ENCODE results near the gene BLM. TPM values are rescaled to one million over a fixed set of nuclear protein-coding genes. Genes with fewer than 3 reads are reported as not detected.

The BLM gene
- total and polyA plus RNA-seq, 7 experiments from 2014 or later: 2.8 to 53.1 (median 6.3) TPM

- Mint-ChIP-seq H3K4me3 (peak overlapping the region; percentile 92 to 98 (median 95)), H3K4me1 (peaks cover 23 to 40% (median 35%) of the 10 kb centered on the region in 7 donors), H3K36me3 (peaks cover 0 to 14% (median 5%) of the 10 kb centered on the region in 5 donors), H3K27ac (peak overlapping the region; percentile 81 to 97 (median 95)), H3K27me3 (no peaks in the 10 kb centered on the region), H3K9me3 (no peaks in the 10 kb centered on the region)
- intact Hi-C loops (cut with micrococcal nuclease): loop anchor here (2.0 to 5.0 kb wide), 9 partner anchors 30 to 614 kb away; partner anchors contain the start of gene IDH2 (in 1 of the 2)
- POLR2A ChIA-PET: interaction anchor here (0.5 to 2.0 kb wide), 15 partner anchors 16 to 305 kb away, joined by 3 to 13 read pairs (median 4); partner anchors contain the start of genes HDDC3, MAN2A2 and UNC45A
- Histone ChIP-seq H3K27ac (ENCODE audit: low read depth, low read length) (peak overlapping the region; percentile 85), H3K27me3 (ENCODE audit: control insufficient read depth in 2 of 2, insufficient read depth in 2 of 2, low read length in 2 of 2) (no peaks in the 10 kb centered on the region), H3K36me3 (ENCODE audit: control insufficient read depth in 2 of 3, insufficient read depth in 3 of 3, low read length in 3 of 3) (peaks cover 0 to 3% (median 0%) of the 10 kb centered on the region in 3 experiments), H3K4me3 (ENCODE audit: low read length) (peak overlapping the region; percentile 75), H3K4me1 (ENCODE audit: control insufficient read depth in 2 of 2, insufficient read depth in 2 of 2, low read length in 2 of 2) (peaks cover 5 to 9% of the 10 kb centered on the region in 2 donors), H3K9me3 (ENCODE audit: control insufficient read depth in 2 of 3, low read length in 3 of 3) (no peaks in the 10 kb centered on the region)
- CTCF ChIA-PET: interaction anchor here (0.7 to 1.7 kb wide), 4 partner anchors 66 to 218 kb away, joined by 3 to 5 read pairs (median 4); partner anchors contain the start of gene UNC45A
- DNase-seq: no peak
- no peak for ATAC-seq
Observed at GRCh38 chr15:90716317-90716975, 700 bp upstream of the BLM start.

- H3K4me1 ChIP-seq (ENCODE audit: control insufficient read depth in 2 of 2, insufficient read depth in 2 of 2, low read length in 2 of 2): peaks cover 5 to 9% of the 10 kb centered on the region in 2 donors
Observed at GRCh38 chr15:90718232-90718631, 1.1 kb downstream of the BLM start.

GRCh38 chr15:90720131-90720530 lies 3.0 kb downstream of the BLM start:
- ATAC-seq (no peak), DNase-seq (no peak)
- ChIA-PET CTCF (no interaction called here), POLR2A (interaction anchor here (0.7 kb wide), 2 partner anchors 236 to 472 kb away, joined by 3 read pairs; no protein-coding TSS in a partner anchor)
- Histone ChIP-seq H3K4me3 (ENCODE audit: low read length) (no peak overlapping the region), H3K27me3 (ENCODE audit: control insufficient read depth in 2 of 2, insufficient read depth in 2 of 2, low read length in 2 of 2) (no peaks in the 10 kb centered on the region), H3K9me3 (ENCODE audit: control insufficient read depth in 2 of 3, low read length in 3 of 3) (no peaks in the 10 kb centered on the region), H3K4me1 (ENCODE audit: control insufficient read depth in 2 of 2, insufficient read depth in 2 of 2, low read length in 2 of 2) (peaks cover 5 to 9% of the 10 kb centered on the region in 2 donors), H3K36me3 (ENCODE audit: control insufficient read depth in 2 of 3, insufficient read depth in 3 of 3, low read length in 3 of 3) (peaks cover 0 to 9% (median 0%) of the 10 kb centered on the region in 3 experiments), H3K27ac (ENCODE audit: low read depth, low read length) (no peak overlapping the region)
- Mint-ChIP-seq H3K9me3 (no peaks in the 10 kb centered on the region), H3K27ac (peak overlapping the region in 1 of 9 donors; percentile 43), H3K27me3 (no peaks in the 10 kb centered on the region), H3K4me1 (peaks cover 20 to 47% (median 30%) of the 10 kb centered on the region in 7 donors), H3K4me3 (peak overlapping the region in 2 of 10 donors; percentile 20 to 64), H3K36me3 (peaks cover 0 to 8% (median 4%) of the 10 kb centered on the region in 5 donors)
- intact Hi-C loops (cut with micrococcal nuclease): loop anchor here in 1 of 2 donors (5.0 to 10.0 kb wide), 2 partner anchors 37 to 65 kb away; no protein-coding TSS in a partner anchor

More at GRCh38 chr15:90718232-90718631, 1.1 kb downstream of the BLM start:
- Histone ChIP-seq H3K27ac (ENCODE audit: low read depth, low read length) (no peak overlapping the region), H3K9me3 (ENCODE audit: control insufficient read depth in 2 of 3, low read length in 3 of 3) (no peaks in the 10 kb centered on the region), H3K27me3 (ENCODE audit: control insufficient read depth in 2 of 2, insufficient read depth in 2 of 2, low read length in 2 of 2) (no peaks in the 10 kb centered on the region), H3K36me3 (ENCODE audit: control insufficient read depth in 2 of 3, insufficient read depth in 3 of 3, low read length in 3 of 3) (peaks cover 0 to 3% (median 0%) of the 10 kb centered on the region in 3 experiments), H3K4me3 (ENCODE audit: low read length) (no peak overlapping the region)
- no peaks in the 10 kb centered on the region for H3K27me3 Mint-ChIP-seq
- peaks cover 20 to 35% (median 30%) of the 10 kb centered on the region in 7 donors for H3K4me1 Mint-ChIP-seq
- ChIA-PET POLR2A (interaction anchor here (1.2 to 1.8 kb wide), 2 partner anchors 68 to 213 kb away, joined by 3 to 13 read pairs; partner anchors contain the start of gene HDDC3), CTCF (interaction anchor here (0.6 to 1.7 kb wide), 4 partner anchors 68 to 886 kb away, joined by 3 to 5 read pairs (median 4); partner anchors contain the start of gene UNC45A)
- H3K36me3 Mint-ChIP-seq: peaks cover 0 to 5% (median 3%) of the 10 kb centered on the region in 5 donors
- no peaks in the 10 kb centered on the region for H3K9me3 Mint-ChIP-seq
- peak overlapping the region; percentile 92 to 98 (median 95) for H3K4me3 Mint-ChIP-seq
- ATAC-seq: no peak
- no peak for DNase-seq
- intact Hi-C loops (cut with micrococcal nuclease): loop anchor here (5.0 kb wide), 6 partner anchors 41 to 616 kb away; partner anchors contain the start of gene IDH2 (in 1 of the 2)
- peak overlapping the region in 6 of 9 donors; percentile 81 to 97 (median 95) for H3K27ac Mint-ChIP-seq

GRCh38 chr15:90729261-90729660 lies 12.1 kb downstream of the BLM start:
- ChIA-PET CTCF (no interaction called here), POLR2A (no interaction called here)
- peaks cover 0 to 5% (median 0%) of the 10 kb centered on the region in 3 experiments for H3K36me3 ChIP-seq (ENCODE audit: control insufficient read depth in 2 of 3, insufficient read depth in 3 of 3, low read length in 3 of 3)
- H3K27ac Mint-ChIP-seq: no peak overlapping the region
- DNase-seq: no peak
- no peak overlapping the region for H3K4me3 ChIP-seq (ENCODE audit: low read length)
- H3K27me3 Mint-ChIP-seq: no peaks in the 10 kb centered on the region
- no peaks in the 10 kb centered on the region for H3K27me3 ChIP-seq (ENCODE audit: control insufficient read depth in 2 of 2, insufficient read depth in 2 of 2, low read length in 2 of 2)
- no peak overlapping the region for H3K4me3 Mint-ChIP-seq
- intact Hi-C loops (cut with micrococcal nuclease): loop anchor here in 1 of 2 donors (10.0 kb wide), 1 partner anchor 56 kb away; no protein-coding TSS in a partner anchor
- peaks cover 0 to 38% (median 0%) of the 10 kb centered on the region in 7 donors for H3K4me1 Mint-ChIP-seq
- no peak overlapping the region for H3K27ac ChIP-seq (ENCODE audit: low read depth, low read length)
- no peaks in the 10 kb centered on the region for H3K4me1 ChIP-seq (ENCODE audit: control insufficient read depth in 2 of 2, insufficient read depth in 2 of 2, low read length in 2 of 2)
- peaks cover 0 to 38% (median 20%) of the 10 kb centered on the region in 5 donors for H3K36me3 Mint-ChIP-seq
- H3K9me3 Mint-ChIP-seq: peaks cover 0 to 4% (median 0%) of the 10 kb centered on the region in 11 donors
- no peaks in the 10 kb centered on the region for H3K9me3 ChIP-seq (ENCODE audit: control insufficient read depth in 2 of 3, low read length in 3 of 3)
- no peak for ATAC-seq

- H3K4me1 ChIP-seq (ENCODE audit: control insufficient read depth in 2 of 2, insufficient read depth in 2 of 2, low read length in 2 of 2): no peaks in the 10 kb centered on the region
- ATAC-seq: no peak
- ChIA-PET POLR2A (no interaction called here), CTCF (no interaction called here)
- Mint-ChIP-seq H3K4me3 (no peak overlapping the region), H3K4me1 (peaks cover 0 to 35% (median 1%) of the 10 kb centered on the region in 7 donors), H3K36me3 (peaks cover 0 to 39% (median 22%) of the 10 kb centered on the region in 5 donors), H3K27ac (no peak overlapping the region), H3K27me3 (no peaks in the 10 kb centered on the region), H3K9me3 (peaks cover 0 to 4% (median 0%) of the 10 kb centered on the region in 11 donors)
- no peak overlapping the region for H3K4me3 ChIP-seq (ENCODE audit: low read length)
- intact Hi-C loops (cut with micrococcal nuclease): no loop called here
- no peak for DNase-seq
- H3K36me3 ChIP-seq (ENCODE audit: control insufficient read depth in 2 of 3, insufficient read depth in 3 of 3, low read length in 3 of 3): no peaks in the 10 kb centered on the region
- no peak overlapping the region for H3K27ac ChIP-seq (ENCODE audit: low read depth, low read length)
- H3K27me3 ChIP-seq (ENCODE audit: control insufficient read depth in 2 of 2, insufficient read depth in 2 of 2, low read length in 2 of 2): no peaks in the 10 kb centered on the region
- H3K9me3 ChIP-seq (ENCODE audit: control insufficient read depth in 2 of 3, low read length in 3 of 3): no peaks in the 10 kb centered on the region
Observed at GRCh38 chr15:90730290-90730689, 13.1 kb downstream of the BLM start.

- Mint-ChIP-seq H3K27me3 (no peaks in the 10 kb centered on the region), H3K27ac (no peak overlapping the region), H3K36me3 (peaks cover 0 to 54% (median 17%) of the 10 kb centered on the region in 5 donors), H3K4me1 (peaks cover 0 to 49% (median 9%) of the 10 kb centered on the region in 7 donors), H3K4me3 (no peak overlapping the region), H3K9me3 (peaks cover 0 to 13% (median 0%) of the 10 kb centered on the region in 11 donors)
- DNase-seq (no peak), ATAC-seq (no peak)
- intact Hi-C loops (cut with micrococcal nuclease): no loop called here
- no peak overlapping the region for H3K27ac ChIP-seq (ENCODE audit: low read depth, low read length)
- H3K4me3 ChIP-seq (ENCODE audit: low read length): no peak overlapping the region
- H3K36me3 ChIP-seq (ENCODE audit: control insufficient read depth in 2 of 3, insufficient read depth in 3 of 3, low read length in 3 of 3): no peaks in the 10 kb centered on the region
- CTCF ChIA-PET: no interaction called here
- H3K4me1 ChIP-seq (ENCODE audit: control insufficient read depth in 2 of 2, insufficient read depth in 2 of 2, low read length in 2 of 2): no peaks in the 10 kb centered on the region
- H3K9me3 ChIP-seq (ENCODE audit: control insufficient read depth in 2 of 3, low read length in 3 of 3): no peaks in the 10 kb centered on the region
- POLR2A ChIA-PET: interaction anchor here (0.7 kb wide), 1 partner anchor 59 kb away, joined by 11 read pairs; no protein-coding TSS in a partner anchor
- H3K27me3 ChIP-seq (ENCODE audit: control insufficient read depth in 2 of 2, insufficient read depth in 2 of 2, low read length in 2 of 2): no peaks in the 10 kb centered on the region
Observed at GRCh38 chr15:90735923-90736322, 18.8 kb downstream of the BLM start.

All from naive thymus-derived CD4-positive, alpha-beta T cell (primary cell).